GM23248 (cell line): Measurements from ENCODE around the gene ICE1. TPM values are rescaled to one million over a fixed set of nuclear protein-coding genes. Genes with fewer than 3 reads are reported as not detected.
"Not testable (repeated sequence)": the region's sequence is repeated elsewhere in the genome, so short reads cannot be mapped to it uniquely, and the experiment has no call there.

Source experiments
- DNase-seq: peaks from one replicate; pipeline ENCODE4 v3.0.0-alpha.2; 2015
- H2AFZ ChIP-seq: fragments of 200-600 bp; sonication (generic); 2 replicates; pipeline ENCODE4 v1.6.1; 2016; ENCODE audit warnings: antibody characterized with exemption
- H3F3A ChIP-seq: fragments of 200-600 bp; sonication (generic); 2 replicates; pipeline ENCODE4 v1.6.1; 2016; ENCODE audit warnings: mild to moderate bottlenecking, antibody characterized with exemption, mixed run types; ENCODE audit not compliant: insufficient read depth
- H3K27ac ChIP-seq: fragments of 200-600 bp; sonication (generic); 2 replicates; pipeline ENCODE4 v1.5.1; 2016; ENCODE audit warnings: mild to moderate bottlenecking
- H3K27me3 ChIP-seq: fragments of 200-600 bp; sonication (generic); replicated peaks from 2 replicates; pipeline ENCODE4 v1.6.1; 2016; ENCODE audit warnings: mild to moderate bottlenecking; ENCODE audit not compliant: insufficient read depth
- H3K36me3 ChIP-seq: fragments of 200-600 bp; sonication (generic); 2 replicates; pipeline ENCODE4 v1.6.1; 2016; ENCODE audit warnings: low read depth, mild to moderate bottlenecking
- H3K4me1 ChIP-seq: fragments of 200-600 bp; sonication (generic); 2 replicates; pipeline ENCODE4 v1.6.1; 2016; ENCODE audit warnings: mild to moderate bottlenecking; ENCODE audit not compliant: insufficient read depth
- H3K4me2 ChIP-seq: fragments of 200-600 bp; sonication (generic); one replicate; pipeline ENCODE4 v1.6.1; 2016; ENCODE audit warnings: mild to moderate bottlenecking; ENCODE audit not compliant: unreplicated experiment
- H3K4me3 ChIP-seq: fragments of 200-600 bp; sonication (generic); 2 replicates; pipeline ENCODE4 v1.5.1; 2016; ENCODE audit warnings: mild to moderate bottlenecking
- H3K79me2 ChIP-seq: fragments of 200-600 bp; sonication (generic); 2 replicates; pipeline ENCODE4 v1.6.1; 2016; ENCODE audit warnings: mild to moderate bottlenecking; ENCODE audit not compliant: insufficient read depth
- H3K9ac ChIP-seq: fragments of 200-600 bp; sonication (generic); 2 replicates; pipeline ENCODE4 v1.6.1; 2016; ENCODE audit warnings: mild to moderate bottlenecking
- H3K9me2 ChIP-seq: fragments of 200-600 bp; sonication (generic); 2 replicates; pipeline ENCODE4 v1.6.1; 2016; ENCODE audit warnings: mixed run types, mild to moderate bottlenecking, moderate library complexity; ENCODE audit not compliant: insufficient read depth
- H3K9me3 ChIP-seq: fragments of 200-600 bp; sonication (generic); one replicate; pipeline ENCODE4 v1.6.1; 2017; ENCODE audit warnings: low read depth
- H4K20me1 ChIP-seq: fragments of 200-600 bp; sonication (generic); 2 replicates; pipeline ENCODE4 v1.6.0; 2016; ENCODE audit not compliant: insufficient read depth
- EZH2 ChIP-seq: fragments of 200-600 bp; sonication (generic); IDR thresholded peaks from 2 replicates; pipeline ENCODE4 v1.6.1; 2018; ENCODE audit warnings: antibody characterized with exemption, mild to moderate bottlenecking; ENCODE audit not compliant: insufficient read depth, poor library complexity, severe bottlenecking
- EZH2phosphoT487 ChIP-seq: fragments of 200-600 bp; sonication (generic); IDR thresholded peaks from 2 replicates; pipeline ENCODE4 v1.6.1; 2018; ENCODE audit warnings: antibody characterized with exemption, moderate library complexity, mild to moderate bottlenecking, low read depth; ENCODE audit not compliant: insufficient read depth
- WGBS, 2 experiments: methylation state at CpG; one replicate each; pipeline ENCODE4 v1.1.6; 2015 to 2017; ENCODE audit warnings: low lambda C conversion rate in 2 of 2, low coverage in 1 of 2; ENCODE audit errors: missing lambda C conversion rate in 2 of 2; 5-methylcytosine and 5-hydroxymethylcytosine counted together
- in situ Hi-C: fragments of 300-500 bp; cut with MboI; formaldehyde crosslinking; loops from 2 replicates; pipeline ENCODE4 v1.15.0; 2020
- polyA plus RNA-seq: library from polyadenylated mRNA; unstranded; fragments of >200 nt; fragmentation: Nextera tagmentation; extraction: Ambion mirVana; gene quantifications from 2 replicates; pipeline ENCODE4 v1.2.1, GENCODE V29; 2016
- total RNA-seq: library from RNA; depleted of rRNA; stranded (reverse); fragments of >200 nt; shearing (Covaris generic); gene quantifications from 2 replicates; pipeline ENCODE4 v1.2.3, GENCODE V29; 2014

Gene ICE1
- total and polyA plus RNA-seq, 2 experiments from 2014 or later = 12.2 to 17.0 TPM

DNA sequence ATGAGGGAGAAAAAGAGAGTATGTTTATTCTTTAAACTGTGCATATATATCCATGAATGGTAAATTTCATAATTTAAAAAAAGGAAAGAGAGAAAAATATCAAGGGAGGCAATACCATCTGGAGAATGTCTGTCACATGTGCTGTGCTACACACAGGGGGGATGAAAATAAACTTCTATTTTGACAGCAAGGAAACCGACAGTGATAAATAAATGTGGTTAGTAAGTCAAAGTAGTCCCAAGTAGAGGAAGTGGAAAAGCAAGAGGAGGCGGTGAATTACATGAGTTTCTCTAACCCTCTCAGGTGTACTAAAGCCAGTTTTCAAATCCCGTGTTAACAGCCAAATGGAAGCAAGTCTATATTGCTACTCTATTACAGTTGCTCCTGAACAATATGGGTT lies 83.3 kb downstream of the ICE1 start:
- no peak overlapping the region for H3K4me2 ChIP-seq
- no peaks in the 10 kb centered on the region for H3K79me2 ChIP-seq
- no peaks in the 10 kb centered on the region for H3K4me1 ChIP-seq
- no peaks in the 10 kb centered on the region for H3K36me3 ChIP-seq
- in situ Hi-C loops = no loop called here
- no peaks in the 10 kb centered on the region for H3K9me2 ChIP-seq
- H3K9me3 ChIP-seq = no peaks in the 10 kb centered on the region
- H2AFZ ChIP-seq = no peak overlapping the region
- no peak for TF ChIP-seq EZH2
- TF ChIP-seq EZH2phosphoT487 = no peak
- WGBS, 2 experiments = 9 to 20% methylated on average over 3 of the region's 3 CpGs
- H3K27me3 ChIP-seq = no peaks in the 10 kb centered on the region
- no peak overlapping the region for H3K9ac ChIP-seq
- no peak overlapping the region for H3K4me3 ChIP-seq
- no peak for DNase-seq
- H4K20me1 ChIP-seq = no peaks in the 10 kb centered on the region
- H3F3A ChIP-seq = no peaks in the 10 kb centered on the region
- H3K27ac ChIP-seq = no peak overlapping the region

DNA sequence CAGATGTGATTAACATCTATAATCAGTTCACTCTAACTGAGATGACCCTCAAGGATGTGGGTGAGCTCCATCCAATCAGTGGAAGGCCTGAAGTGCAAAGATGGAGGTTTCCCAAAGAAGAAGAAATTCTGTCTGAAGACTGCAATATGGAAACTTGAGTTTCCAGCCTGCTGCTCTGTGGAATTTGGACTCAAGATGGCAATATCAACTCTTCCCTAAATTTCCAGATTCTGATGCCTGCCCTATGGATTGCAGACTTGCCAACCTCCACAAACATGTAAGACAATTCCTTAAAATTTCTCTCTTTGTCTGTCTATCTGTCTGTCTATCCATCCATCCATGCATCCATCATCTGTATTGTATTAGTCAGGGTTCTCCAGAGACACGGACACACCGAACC lies 85.9 kb downstream of the ICE1 start:
- Histone ChIP-seq H2AFZ (no peak overlapping the region), H3K27me3 (no peaks in the 10 kb centered on the region), H4K20me1 (no peaks in the 10 kb centered on the region), H3K9me3 (no peaks in the 10 kb centered on the region), H3K4me3 (no peak overlapping the region), H3F3A (no peaks in the 10 kb centered on the region), H3K4me2 (no peak overlapping the region), H3K36me3 (no peaks in the 10 kb centered on the region), H3K27ac (no peak overlapping the region), H3K4me1 (no peaks in the 10 kb centered on the region), H3K9me2 (no peaks in the 10 kb centered on the region), H3K79me2 (no peaks in the 10 kb centered on the region), H3K9ac (no peak overlapping the region)
- no peak for DNase-seq
- TF ChIP-seq EZH2phosphoT487 (no peak), EZH2 (no peak)
- 15 to 16% methylated on average over 2 of the region's 2 CpGs for WGBS, 2 experiments
- in situ Hi-C loops = no loop called here

DNA sequence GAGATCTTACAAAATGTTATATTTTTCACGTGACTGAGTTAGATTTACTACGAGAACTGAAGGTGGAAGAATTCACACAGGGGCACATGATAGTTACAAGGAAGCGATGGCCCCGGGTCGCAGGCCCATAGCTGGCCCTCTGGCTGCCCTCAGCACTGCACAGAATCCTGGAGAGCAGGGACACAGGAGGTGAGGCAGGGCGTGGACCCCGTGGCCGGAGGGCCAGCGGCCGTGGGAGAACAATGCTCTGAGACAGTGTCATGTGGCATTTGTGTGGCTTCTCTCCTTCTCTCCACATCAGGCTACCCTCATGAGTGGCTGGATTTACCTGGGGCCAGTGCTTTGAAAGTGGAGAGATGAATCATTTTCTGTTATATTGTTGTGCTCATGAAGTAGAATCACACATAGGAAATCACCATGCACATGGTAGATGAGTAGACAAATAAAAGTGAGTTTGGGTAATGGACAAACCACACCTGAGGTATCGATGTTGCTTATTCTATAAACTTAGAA lies 89.5 kb downstream of the ICE1 start:
- Histone ChIP-seq H3K36me3 (no peaks in the 10 kb centered on the region), H3K9me3 (no peaks in the 10 kb centered on the region), H3K27me3 (no peaks in the 10 kb centered on the region), H4K20me1 (no peaks in the 10 kb centered on the region), H3F3A (no peaks in the 10 kb centered on the region), H3K27ac (no peak overlapping the region), H3K9ac (no peak overlapping the region), H3K9me2 (no peaks in the 10 kb centered on the region), H3K79me2 (no peaks in the 10 kb centered on the region), H2AFZ (no peak overlapping the region), H3K4me2 (no peak overlapping the region), H3K4me3 (no peak overlapping the region), H3K4me1 (no peaks in the 10 kb centered on the region)
- WGBS, 2 experiments = 42 to 48% methylated on average over 11 of the region's 11 CpGs
- no peak for TF ChIP-seq EZH2phosphoT487
- no peak for TF ChIP-seq EZH2
- in situ Hi-C loops = no loop called here
- DNase-seq = no peak

DNA sequence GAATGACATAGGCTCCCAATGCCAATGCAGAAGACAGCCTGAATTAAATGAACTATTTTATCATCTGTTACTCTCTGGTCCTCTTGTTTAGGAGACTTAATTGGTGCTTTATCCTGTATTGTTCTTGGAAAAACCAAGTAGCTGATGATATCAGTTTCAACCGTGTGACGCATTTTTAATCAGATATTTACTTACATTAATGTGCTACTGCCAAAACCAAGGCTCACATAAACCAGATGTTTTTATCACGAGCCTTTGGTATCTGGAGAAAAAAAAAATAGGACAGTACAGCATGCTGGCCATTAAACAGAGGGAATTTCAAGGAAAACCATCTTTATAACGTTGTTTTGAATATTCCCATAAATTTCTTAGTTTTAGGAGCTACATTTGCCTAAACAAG lies 90.1 kb downstream of the ICE1 start:
- Histone ChIP-seq H3K9ac (no peak overlapping the region), H3K4me1 (no peaks in the 10 kb centered on the region), H4K20me1 (no peaks in the 10 kb centered on the region), H3K36me3 (no peaks in the 10 kb centered on the region), H3K9me3 (no peaks in the 10 kb centered on the region), H3K4me2 (no peak overlapping the region), H2AFZ (no peak overlapping the region), H3K4me3 (no peak overlapping the region), H3K27ac (no peak overlapping the region), H3K79me2 (no peaks in the 10 kb centered on the region), H3F3A (no peaks in the 10 kb centered on the region), H3K9me2 (no peaks in the 10 kb centered on the region), H3K27me3 (no peaks in the 10 kb centered on the region)
- in situ Hi-C loops = no loop called here
- WGBS, 2 experiments = 25 to 32% methylated on average over 4 of the region's 4 CpGs
- no peak for DNase-seq
- TF ChIP-seq EZH2phosphoT487 = no peak

DNA sequence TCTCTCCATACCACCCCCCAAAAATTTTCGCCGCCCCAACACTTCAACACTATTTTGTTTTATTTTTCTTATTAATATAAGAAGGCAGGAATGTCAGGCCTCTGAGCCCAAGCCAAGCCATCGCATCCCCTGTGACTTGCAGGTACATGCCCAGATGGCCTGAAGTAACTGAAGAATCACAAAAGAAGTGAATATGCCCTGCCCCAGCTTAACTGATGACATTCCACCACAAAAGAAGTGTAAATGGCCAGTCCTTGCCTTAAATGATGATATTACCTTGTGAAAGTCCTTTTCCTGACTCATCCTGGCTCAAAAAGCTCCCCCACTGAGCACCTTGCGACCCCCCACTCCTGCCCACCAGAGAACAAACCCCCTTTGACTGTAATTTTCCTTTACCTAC lies 98.1 kb downstream of the ICE1 start:
- H3K4me3 ChIP-seq, DNase-seq, H3K27ac ChIP-seq, H3K27me3 ChIP-seq, H3K4me1 ChIP-seq, H3F3A ChIP-seq, in situ Hi-C loops, H3K79me2 ChIP-seq, H3K9me3 ChIP-seq, H3K36me3 ChIP-seq, H3K9me2 ChIP-seq, H3K9ac ChIP-seq, H2AFZ ChIP-seq, H3K4me2 ChIP-seq, H4K20me1 ChIP-seq: not testable (repeated sequence)
- 19 to 44% methylated on average over 2 to 4 of the region's 4 CpGs for WGBS, 2 experiments
